WTC11 (cell line): ENCODE results near the gene TIGD1. TPM values are rescaled to one million over a fixed set of nuclear protein-coding genes. Genes with fewer than 3 reads are reported as not detected.

Experiments used
- ATAC-seq: fragments of 200-7000 bp; cut with Tn5 transposase; 2 replicates; pipeline ENCODE4 v1.10.0; 2021; ENCODE audit warnings: mild to moderate bottlenecking, moderate library complexity
- CTCF ChIA-PET: fragments of 300-600 bp; sonication (Branson Sonifier 250); formaldehyde crosslinking; loops from one replicate; lab custom pipeline; 2021; ENCODE audit warnings: antibody characterized with exemption; lab: Charles Lee
- POLR2A ChIA-PET: fragments of 350-600 bp; sonication (Branson Sonifier 250); formaldehyde crosslinking; loops from one replicate; lab custom pipeline; 2021; ENCODE audit warnings: antibody characterized with exemption; lab: Charles Lee
- DNase-seq: peaks from one replicate; pipeline ENCODE4 v3.0.0; 2021; ENCODE audit warnings: low spot score
- H3K27ac Mint-ChIP-seq: 2 replicates; pipeline ENCODE4 v1.8.0; 2021; ENCODE audit warnings: mixed read lengths
- H3K27me3 Mint-ChIP-seq: 2 replicates; pipeline ENCODE4 v1.8.0; 2021; ENCODE audit warnings: low read depth, mild to moderate bottlenecking, moderate library complexity, mixed read lengths
- H3K36me3 Mint-ChIP-seq: 2 replicates; pipeline ENCODE4 v1.8.0; 2021; ENCODE audit warnings: mixed read lengths
- H3K4me1 Mint-ChIP-seq: 2 replicates; pipeline ENCODE4 v1.8.0; 2022; ENCODE audit warnings: mixed read lengths
- H3K4me3 Mint-ChIP-seq: 2 replicates; pipeline ENCODE4 v1.8.0; 2021; ENCODE audit warnings: mild to moderate bottlenecking, moderate library complexity, mixed read lengths
- H3K9me3 Mint-ChIP-seq: 2 replicates; pipeline ENCODE4 v1.8.0; 2021; ENCODE audit warnings: mixed read lengths
- CDX4 ChIP-seq: fragments of 250-450 bp; sonication (Bioruptor Pico); IDR thresholded peaks from 2 replicates; pipeline ENCODE4 v1.9.0; 2021; ENCODE audit warnings: moderate library complexity, mild to moderate bottlenecking, inconsistent platforms, borderline replicate concordance
- CTCF ChIP-seq: fragments of 200-600 bp; IDR thresholded peaks from 2 replicates; pipeline ENCODE4 v1.8.0; 2022; ENCODE audit warnings: antibody characterized with exemption
- E2F1 ChIP-seq: sonication (generic); formaldehyde crosslinking; IDR thresholded peaks from 2 replicates; pipeline ENCODE4 v1.8.0; 2022; ENCODE audit warnings: mild to moderate bottlenecking, missing genetic modification reagents
- ETV6 ChIP-seq: sonication (generic); formaldehyde crosslinking; IDR thresholded peaks from 2 replicates; pipeline ENCODE4 v1.8.1; 2022; ENCODE audit warnings: mild to moderate bottlenecking, missing genetic modification reagents
- FOXP1 ChIP-seq: sonication (generic); formaldehyde crosslinking; IDR thresholded peaks from 2 replicates; pipeline ENCODE4 v1.8.0; 2022; ENCODE audit warnings: missing genetic modification reagents, mild to moderate bottlenecking, moderate library complexity, borderline replicate concordance
- FOXP4 ChIP-seq: sonication (generic); formaldehyde crosslinking; IDR thresholded peaks from 2 replicates; pipeline ENCODE4 v1.8.0; 2022; ENCODE audit warnings: mild to moderate bottlenecking, missing genetic modification reagents
- GABPB1 ChIP-seq: sonication (generic); formaldehyde crosslinking; IDR thresholded peaks from 2 replicates; pipeline ENCODE4 v1.8.1; 2023; ENCODE audit warnings: mild to moderate bottlenecking, missing genetic modification reagents
- GTF2I ChIP-seq: fragments of 250-450 bp; sonication (Bioruptor Pico); conservative IDR thresholded peaks from 2 replicates; pipeline ENCODE4 v1.4.0; 2021; ENCODE audit warnings: mild to moderate bottlenecking
- JAZF1 ChIP-seq: fragments of 250-450 bp; sonication (Bioruptor Pico); IDR thresholded peaks from 2 replicates; pipeline ENCODE4 v1.9.0; 2021; ENCODE audit warnings: moderate library complexity, mild to moderate bottlenecking, inconsistent platforms
- MAX ChIP-seq: sonication (generic); formaldehyde crosslinking; IDR thresholded peaks from 2 replicates; pipeline ENCODE4 v1.8.0; 2022; ENCODE audit warnings: mild to moderate bottlenecking, missing genetic modification reagents
- NFATC4 ChIP-seq: fragments of 250-450 bp; sonication (Bioruptor Pico); IDR thresholded peaks from 2 replicates; pipeline ENCODE4 v1.9.0; 2021; ENCODE audit warnings: mild to moderate bottlenecking
- RORB ChIP-seq: fragments of 250-450 bp; sonication (Bioruptor Pico); IDR thresholded peaks from 2 replicates; pipeline ENCODE4 v1.9.0; 2021; ENCODE audit warnings: mild to moderate bottlenecking
- SMAD4 ChIP-seq: sonication (generic); formaldehyde crosslinking; IDR thresholded peaks from 2 replicates; pipeline ENCODE4 v1.8.0; 2022; ENCODE audit warnings: mild to moderate bottlenecking, missing genetic modification reagents
- TEAD4 ChIP-seq: sonication (generic); formaldehyde crosslinking; IDR thresholded peaks from 2 replicates; pipeline ENCODE4 v1.8.0; 2022; ENCODE audit warnings: mild to moderate bottlenecking, missing genetic modification reagents
- ZMAT4 ChIP-seq: fragments of 250-450 bp; sonication (Bioruptor Pico); IDR thresholded peaks from 2 replicates; pipeline ENCODE4 v1.9.0; 2021; ENCODE audit warnings: mild to moderate bottlenecking
- ZNF219 ChIP-seq: sonication (generic); formaldehyde crosslinking; IDR thresholded peaks from 2 replicates; pipeline ENCODE4 v1.8.0; 2023; ENCODE audit warnings: missing genetic modification reagents, mild to moderate bottlenecking, borderline replicate concordance
- ZNF232 ChIP-seq: sonication (generic); formaldehyde crosslinking; IDR thresholded peaks from 2 replicates; pipeline ENCODE4 v1.8.0; 2022; ENCODE audit warnings: mild to moderate bottlenecking, missing genetic modification reagents
- ZNF281 ChIP-seq: sonication (generic); formaldehyde crosslinking; IDR thresholded peaks from 2 replicates; pipeline ENCODE4 v1.8.0; 2023; ENCODE audit warnings: mild to moderate bottlenecking, missing genetic modification reagents
- ZNF671 ChIP-seq: fragments of 250-450 bp; sonication (Bioruptor Pico); IDR thresholded peaks from 2 replicates; pipeline ENCODE4 v1.8.0; 2021; ENCODE audit warnings: mild to moderate bottlenecking
- total RNA-seq: library from RNA; stranded (reverse); gene quantifications from 3 replicates; pipeline ENCODE4 v1.2.3, GENCODE V29; 2021

The TIGD1 gene
- total RNA-seq, 1 experiment from 2014 or later = 9.0 TPM

- Mint-ChIP-seq H3K27me3 (no peaks in the 10 kb centered on the region; the same call in 1 of the 2 replicates), H3K9me3 (no peaks in the 10 kb centered on the region), H3K27ac (no peak overlapping the region), H3K4me1 (peaks cover 7% of the 10 kb centered on the region; the same call in 1 of the 2 replicates), H3K36me3 (no peaks in the 10 kb centered on the region), H3K4me3 (no peak overlapping the region)
- ChIA-PET CTCF (interaction anchor here (0.9 to 6.9 kb wide), 3 partner anchors 9 to 147 kb away, joined by 3 to 73 read pairs (median 4); partner anchors contain the start of gene PRSS56), POLR2A (no interaction called here)
- TF ChIP-seq ZNF219 (CRISPR knock-in tag) (no peak), CDX4 (no peak), ETV6 (CRISPR knock-in tag) (no peak), ZNF281 (no peak), RORB (CRISPR knock-in tag) (no peak)
- DNase-seq = no peak
- no peak for ATAC-seq
These were observed 37.0 kb downstream of the TIGD1 start for GRCh38 chr2:232513353-232513752.

- Mint-ChIP-seq H3K4me3 (no peak overlapping the region), H3K36me3 (no peaks in the 10 kb centered on the region), H3K27ac (no peak overlapping the region), H3K27me3 (no peaks in the 10 kb centered on the region; the same call in 1 of the 2 replicates), H3K9me3 (no peaks in the 10 kb centered on the region), H3K4me1 (peaks cover 7% of the 10 kb centered on the region; the same call in 1 of the 2 replicates)
- POLR2A ChIA-PET = no interaction called here
- ATAC-seq = peak; percentile 20; the same call in 1 of the 2 replicates
- CTCF ChIA-PET = interaction anchor here (0.8 to 6.9 kb wide), 6 partner anchors 10 to 147 kb away, joined by 3 to 73 read pairs (median 4); partner anchors contain the start of gene PRSS56
- TF ChIP-seq ZNF232 (CRISPR knock-in tag) (no peak), SMAD4 (CRISPR knock-in tag) (no peak), MAX (CRISPR knock-in tag) (no peak), NFATC4 (CRISPR knock-in tag) (no peak), GTF2I (no peak), FOXP1 (CRISPR knock-in tag) (no peak), ETV6 (CRISPR knock-in tag) (no peak), CTCF (no peak)
- no peak for DNase-seq
These were observed 37.8 kb downstream of the TIGD1 start for GRCh38 chr2:232512602-232513001.

- ATAC-seq (no peak), DNase-seq (no peak)
- peaks cover 7% of the 10 kb centered on the region; the same call in 1 of the 2 replicates for H3K27me3 Mint-ChIP-seq
- H3K36me3 Mint-ChIP-seq = no peaks in the 10 kb centered on the region
- no peak overlapping the region for H3K27ac Mint-ChIP-seq
- TF ChIP-seq CTCF (no peak), TEAD4 (CRISPR knock-in tag) (no peak), ZNF671 (CRISPR knock-in tag) (no peak), FOXP4 (CRISPR knock-in tag) (no peak), JAZF1 (no peak), E2F1 (CRISPR knock-in tag) (no peak), GABPB1 (CRISPR knock-in tag) (no peak), ZMAT4 (CRISPR knock-in tag) (no peak)
- ChIA-PET POLR2A (no interaction called here), CTCF (interaction anchor here (6.9 kb wide), 1 partner anchor 11 kb away, joined by 73 read pairs; the partner anchor contains the start of gene PRSS56)
- H3K4me1 Mint-ChIP-seq = peaks cover 7% of the 10 kb centered on the region; the same call in 1 of the 2 replicates
- H3K4me3 Mint-ChIP-seq = no peak overlapping the region
- H3K9me3 Mint-ChIP-seq = no peaks in the 10 kb centered on the region
These were observed 38.9 kb downstream of the TIGD1 start for GRCh38 chr2:232511336-232511890.
